Measurements from ENCODE around the gene CWF19L2.

CWF19L2 gene

DNA sequence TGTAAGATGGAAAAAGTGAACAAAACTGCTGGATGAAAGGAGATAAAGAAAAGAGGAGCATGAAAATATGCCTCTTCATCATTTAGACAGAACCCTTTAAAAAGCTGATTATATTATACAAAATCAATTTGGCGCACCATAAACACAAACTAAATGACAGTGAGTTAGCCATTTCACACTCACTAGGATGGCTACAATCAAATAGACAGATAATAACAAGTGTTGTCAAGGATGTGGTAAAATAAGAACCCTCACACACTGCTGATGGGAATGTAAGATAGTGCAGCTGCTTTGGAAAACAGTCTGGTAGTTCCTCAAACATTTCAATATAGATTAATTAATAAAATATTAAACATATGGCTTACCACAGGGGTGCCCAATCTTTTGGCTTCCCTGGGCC lies 99.7 kb downstream of the CWF19L2 start:
- H3K9me3 ChIP-seq (replicated peaks in 1 of 11), result peaks cover 0 to 4% (median 0%) of the 10 kb centered on the region in 11 experiments; a peak in 3 of 22 replicates
- no peaks in the 10 kb centered on the region for H3K27me3 ChIP-seq
- H3K4me1 ChIP-seq, result no peaks in the 10 kb centered on the region

GRCh38 chr11:107354780-107355179 lies 102.8 kb downstream of the CWF19L2 start:
- no peak overlapping the region for H3K27ac ChIP-seq

More for the DNA sequence above, 99.7 kb downstream of the CWF19L2 start:
- TF ChIP-seq Cebpa-rat (IDR thresholded peaks at IDR 0.05), result no peak
- H3K36me3 ChIP-seq, result peaks cover 3 to 33% (median 11%) of the 10 kb centered on the region in 11 experiments; a peak in 13 of 22 replicates
- no peak overlapping the region for H3K9ac ChIP-seq
- no peak overlapping the region for H3K4me2 ChIP-seq
- H4K20me1 ChIP-seq, result no peaks in the 10 kb centered on the region
- no peak overlapping the region for H3K27ac ChIP-seq
- no peak overlapping the region for H3K4me3 ChIP-seq

GRCh38 chr11:107337917-107338316 lies 119.7 kb downstream of the CWF19L2 start:
- H4K20me1 ChIP-seq, result no peaks in the 10 kb centered on the region
- no peak overlapping the region for H3K4me3 ChIP-seq
- H3K27ac ChIP-seq, result no peak overlapping the region
- no peaks in the 10 kb centered on the region for H3K27me3 ChIP-seq
- 0 out of 22 replicates have a peak, but pooled peaks cover 0 to 2% (median 0%) of the 10 kb centered on the region in 11 experiments for H3K9me3 ChIP-seq (replicated peaks in 1 of 11)
- H3K4me1 ChIP-seq, result no peaks in the 10 kb centered on the region
- no peak overlapping the region for H3K9ac ChIP-seq
- TF ChIP-seq Cebpa-rat (IDR thresholded peaks at IDR 0.05), result no peak
- peaks cover 4 to 21% (median 12%) of the 10 kb centered on the region in 11 experiments; a peak in 15 of 22 replicates for H3K36me3 ChIP-seq
- H3K4me2 ChIP-seq, result no peak overlapping the region

More at GRCh38 chr11:107354780-107355179, 102.8 kb downstream of the CWF19L2 start:
- Histone ChIP-seq H3K4me3 (no peak overlapping the region), H3K27me3 (no peaks in the 10 kb centered on the region), H3K4me1 (no peaks in the 10 kb centered on the region), H3K4me2 (no peak overlapping the region), H4K20me1 (no peaks in the 10 kb centered on the region), H3K36me3 (peaks cover 3 to 42% (median 14%) of the 10 kb centered on the region in 11 experiments; a peak in 17 of 22 replicates), H3K9me3 (replicated peaks in 1 of 11) (no peaks in the 10 kb centered on the region), H3K9ac (no peak overlapping the region)
- TF ChIP-seq Cebpa-rat (IDR thresholded peaks at IDR 0.05), result no peak

DNA sequence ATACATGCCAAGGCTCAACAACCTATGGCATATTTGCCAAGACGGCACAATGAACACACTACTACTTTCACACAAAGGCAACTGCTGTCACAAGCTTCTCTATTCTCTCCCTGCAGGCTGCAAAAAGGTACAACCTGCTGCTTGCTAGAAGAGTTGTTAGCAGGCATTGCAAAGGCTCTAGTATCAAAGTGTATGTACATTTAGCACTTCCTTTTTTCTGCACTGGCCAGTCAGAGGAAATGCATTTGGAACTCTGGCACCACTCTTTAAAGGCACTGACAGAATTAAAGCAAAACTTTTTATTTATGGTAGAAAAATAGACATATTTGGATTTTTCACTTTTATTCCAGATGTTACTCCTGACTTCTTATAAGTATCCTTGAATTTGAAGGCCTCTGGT lies 125.9 kb downstream of the CWF19L2 start:
- TF ChIP-seq Cebpa-rat (IDR thresholded peaks at IDR 0.05), result no peak
- Histone ChIP-seq H3K9me3 (replicated peaks in 1 of 11) (no peaks in the 10 kb centered on the region), H3K27ac (no peak overlapping the region), H3K27me3 (no peaks in the 10 kb centered on the region), H3K4me1 (no peaks in the 10 kb centered on the region), H3K4me3 (no peak overlapping the region), H4K20me1 (no peaks in the 10 kb centered on the region), H3K9ac (no peak overlapping the region), H3K36me3 (peaks cover 5 to 48% (median 36%) of the 10 kb centered on the region in 11 experiments; a peak in 20 of 22 replicates), H3K4me2 (no peak overlapping the region)

DNA sequence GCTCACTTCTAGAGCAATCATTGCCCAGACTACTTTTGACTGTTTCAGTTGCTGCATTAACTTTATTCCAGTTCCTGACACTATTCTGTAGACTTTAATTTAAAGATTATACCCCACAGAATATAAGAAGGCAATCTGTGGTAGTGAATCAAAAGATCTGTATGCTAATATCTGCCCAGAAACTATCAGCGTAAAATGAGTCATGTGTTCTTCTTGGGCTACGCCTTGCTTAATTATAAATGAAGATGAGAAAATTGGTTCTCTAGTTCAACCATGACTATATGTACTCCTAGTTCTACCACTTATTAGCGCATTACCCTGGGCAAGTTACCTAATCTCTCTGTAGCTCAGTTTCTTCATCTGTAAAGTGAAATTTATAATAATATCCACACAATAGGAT lies 128.5 kb downstream of the CWF19L2 start:
- H3K4me2 ChIP-seq, result no peak overlapping the region
- no peak overlapping the region for H3K9ac ChIP-seq
- H3K4me1 ChIP-seq, result no peaks in the 10 kb centered on the region
- no peaks in the 10 kb centered on the region for H4K20me1 ChIP-seq
- H3K36me3 ChIP-seq, result peaks cover 12 to 54% (median 42%) of the 10 kb centered on the region in 11 experiments; a peak in 21 of 22 replicates
- H3K27ac ChIP-seq, result no peak overlapping the region
- H3K27me3 ChIP-seq, result no peaks in the 10 kb centered on the region
- H3K9me3 ChIP-seq (replicated peaks in 1 of 11), result no peaks in the 10 kb centered on the region
- H3K4me3 ChIP-seq, result no peak overlapping the region
- no peak for TF ChIP-seq Cebpa-rat (IDR thresholded peaks at IDR 0.05)

- Histone ChIP-seq H3K4me3 (no peak overlapping the region), H3K27me3 (no peaks in the 10 kb centered on the region)
Measured at GRCh38 chr11:107316426-107316825, 141.2 kb downstream of the CWF19L2 start.

GRCh38 chr11:107307991-107308390 lies 149.6 kb downstream of the CWF19L2 start:
- H4K20me1 ChIP-seq, result no peaks in the 10 kb centered on the region
- no peaks in the 10 kb centered on the region for H3K9me3 ChIP-seq (replicated peaks in 1 of 11)
- peaks cover 0 to 60% (median 9%) of the 10 kb centered on the region in 11 experiments; a peak in 12 of 22 replicates for H3K36me3 ChIP-seq
- TF ChIP-seq Cebpa-rat (IDR thresholded peaks at IDR 0.05), result no peak
- no peak overlapping the region for H3K9ac ChIP-seq
- no peaks in the 10 kb centered on the region for H3K27me3 ChIP-seq
- H3K4me1 ChIP-seq, result no peaks in the 10 kb centered on the region
- no peak overlapping the region for H3K4me3 ChIP-seq
- no peak overlapping the region for H3K27ac ChIP-seq
- no peak overlapping the region for H3K4me2 ChIP-seq

More at GRCh38 chr11:107316426-107316825, 141.2 kb downstream of the CWF19L2 start:
- H4K20me1 ChIP-seq, result no peaks in the 10 kb centered on the region
- peaks cover 0 to 13% (median 9%) of the 10 kb centered on the region in 11 experiments; a peak in 7 of 22 replicates for H3K9me3 ChIP-seq (replicated peaks in 1 of 11)
- H3K4me2 ChIP-seq, result no peak overlapping the region
- H3K4me1 ChIP-seq, result no peaks in the 10 kb centered on the region
- no peak overlapping the region for H3K27ac ChIP-seq
- H3K9ac ChIP-seq, result no peak overlapping the region
- H3K36me3 ChIP-seq, result peaks cover 6 to 26% (median 12%) of the 10 kb centered on the region in 11 experiments; a peak in 18 of 22 replicates
- no peak for TF ChIP-seq Cebpa-rat (IDR thresholded peaks at IDR 0.05)

GRCh38 chr11:107301878-107302277 lies 155.7 kb downstream of the CWF19L2 start:
- TF ChIP-seq Cebpa-rat (IDR thresholded peaks at IDR 0.05), result no peak
- Histone ChIP-seq H3K9me3 (replicated peaks in 1 of 11) (peaks cover 0 to 12% (median 5%) of the 10 kb centered on the region in 11 experiments; a peak in 9 of 22 replicates), H3K27ac (no peak overlapping the region), H3K4me3 (no peak overlapping the region), H3K9ac (no peak overlapping the region), H3K36me3 (peaks cover 0 to 36% (median 5%) of the 10 kb centered on the region in 11 experiments; a peak in 10 of 22 replicates), H3K27me3 (no peaks in the 10 kb centered on the region), H3K4me2 (peak overlapping the region in 1 of 11 experiments; percentile 29; a peak in 1 of 22 replicates), H4K20me1 (no peaks in the 10 kb centered on the region), H3K4me1 (peaks cover 0 to 6% (median 0%) of the 10 kb centered on the region in 10 experiments; a peak in 3 of 20 replicates)

GRCh38 chr11:107293677-107294344 lies 163.8 kb downstream of the CWF19L2 start:
- Histone ChIP-seq H3K9me3 (replicated peaks in 1 of 11) (peaks cover 0 to 17% (median 11%) of the 10 kb centered on the region in 11 experiments; a peak in 11 of 22 replicates), H3K4me2 (no peak overlapping the region), H3K4me3 (no peak overlapping the region), H3K27ac (no peak overlapping the region), H3K9ac (no peak overlapping the region), H4K20me1 (no peaks in the 10 kb centered on the region), H3K27me3 (no peaks in the 10 kb centered on the region), H3K36me3 (peaks cover 4 to 22% (median 10%) of the 10 kb centered on the region in 11 experiments; a peak in 13 of 22 replicates), H3K4me1 (no peaks in the 10 kb centered on the region)
- TF ChIP-seq Cebpa-rat (IDR thresholded peaks at IDR 0.05), result no peak

All from BLaER1 treated with 17β-estradiol and CSF1 and Interleukin-3, amounts not matched to agents 10 nM and 100 nM (cell line).